IgD-negative memory B cell (primary cell): ENCODE measurements around the gene ZSWIM8. TPM values are rescaled to one million over a fixed set of nuclear protein-coding genes. Genes with fewer than 3 reads are reported as not detected.
A peak's percentile ranks its signal among the peaks of the same experiment; 100 is the strongest.
"Not testable (repeated sequence)": the region's sequence is repeated elsewhere in the genome, so short reads cannot be mapped to it uniquely, and the experiment has no call there.

Experiments used
- H3K27ac Mint-ChIP-seq, 3 donors: one replicate each; pipeline ENCODE4 v1.8.0; 2020 to 2022; ENCODE audit warnings: mild to moderate bottlenecking in 3 of 3, mixed read lengths in 3 of 3, moderate library complexity in 1 of 3
- H3K27me3 Mint-ChIP-seq: one replicate; pipeline ENCODE4 v1.8.0; 2021; ENCODE audit warnings: mixed read lengths
- H3K36me3 Mint-ChIP-seq: one replicate; pipeline ENCODE4 v1.8.0; 2020; ENCODE audit warnings: mild to moderate bottlenecking, mixed read lengths
- H3K4me1 Mint-ChIP-seq, 3 donors: one replicate each; pipeline ENCODE4 v1.8.0; 2020 to 2022; ENCODE audit warnings: mixed read lengths in 3 of 3, mild to moderate bottlenecking in 1 of 3
- H3K4me3 Mint-ChIP-seq, 4 donors: one replicate each; pipeline ENCODE4 v1.8.0; 2020 to 2022; ENCODE audit warnings: mild to moderate bottlenecking in 4 of 4, mixed read lengths in 4 of 4, moderate library complexity in 3 of 4
- H3K9me3 Mint-ChIP-seq, 3 donors: one replicate each; pipeline ENCODE4 v1.8.0; 2020 to 2021; ENCODE audit warnings: mixed read lengths in 3 of 3, mild to moderate bottlenecking in 1 of 3
- polyA plus RNA-seq: library from polyadenylated mRNA; unstranded; fragments of 300-500 nt; fragmentation: Illumina TruSeq; gene quantifications from one replicate; pipeline ENCODE4 v1.2.3, GENCODE V29; 2021

ZSWIM8 gene
- polyA plus RNA-seq, 1 donor from 2014 or later = 15.2 TPM

- H3K27ac Mint-ChIP-seq = no peak overlapping the region
- peaks cover 3% of the 10 kb centered on the region for H3K36me3 Mint-ChIP-seq
- H3K27me3 Mint-ChIP-seq = no peaks in the 10 kb centered on the region
- H3K9me3 Mint-ChIP-seq = no peaks in the 10 kb centered on the region
- no peak overlapping the region for H3K4me3 Mint-ChIP-seq
- H3K4me1 Mint-ChIP-seq = no peaks in the 10 kb centered on the region
Observed at GRCh38 chr10:73827346-73828089, 42.1 kb downstream of the ZSWIM8 start.

- Mint-ChIP-seq H3K4me3 (no peak overlapping the region), H3K9me3 (no peaks in the 10 kb centered on the region), H3K27me3 (no peaks in the 10 kb centered on the region), H3K27ac (no peak overlapping the region), H3K4me1 (no peaks in the 10 kb centered on the region), H3K36me3 (peaks cover 3% of the 10 kb centered on the region)
Observed at GRCh38 chr10:73828161-73828560, 42.8 kb downstream of the ZSWIM8 start.

- H3K36me3 Mint-ChIP-seq, H3K4me3 Mint-ChIP-seq, H3K4me1 Mint-ChIP-seq, H3K27ac Mint-ChIP-seq, H3K9me3 Mint-ChIP-seq, H3K27me3 Mint-ChIP-seq: not testable (repeated sequence)
Observed at GRCh38 chr10:73829090-73829489, 43.7 kb downstream of the ZSWIM8 start.

- H3K4me1 Mint-ChIP-seq = peaks cover 0 to 2% (median 0%) of the 10 kb centered on the region in 3 donors
- no peaks in the 10 kb centered on the region for H3K36me3 Mint-ChIP-seq
- H3K27ac Mint-ChIP-seq = no peak overlapping the region
- H3K9me3 Mint-ChIP-seq = no peaks in the 10 kb centered on the region
- peaks cover 1% of the 10 kb centered on the region for H3K27me3 Mint-ChIP-seq
- no peak overlapping the region for H3K4me3 Mint-ChIP-seq
Observed at GRCh38 chr10:73836427-73836980, 51.1 kb downstream of the ZSWIM8 start.

- Mint-ChIP-seq H3K36me3 (no peaks in the 10 kb centered on the region), H3K27ac (peak overlapping the region in 1 of 3 donors; percentile 75), H3K9me3 (no peaks in the 10 kb centered on the region), H3K27me3 (peaks cover 1% of the 10 kb centered on the region), H3K4me1 (peaks cover 0 to 2% (median 0%) of the 10 kb centered on the region in 3 donors), H3K4me3 (no peak overlapping the region)
Observed at GRCh38 chr10:73837072-73837471, 51.7 kb downstream of the ZSWIM8 start.

DNA sequence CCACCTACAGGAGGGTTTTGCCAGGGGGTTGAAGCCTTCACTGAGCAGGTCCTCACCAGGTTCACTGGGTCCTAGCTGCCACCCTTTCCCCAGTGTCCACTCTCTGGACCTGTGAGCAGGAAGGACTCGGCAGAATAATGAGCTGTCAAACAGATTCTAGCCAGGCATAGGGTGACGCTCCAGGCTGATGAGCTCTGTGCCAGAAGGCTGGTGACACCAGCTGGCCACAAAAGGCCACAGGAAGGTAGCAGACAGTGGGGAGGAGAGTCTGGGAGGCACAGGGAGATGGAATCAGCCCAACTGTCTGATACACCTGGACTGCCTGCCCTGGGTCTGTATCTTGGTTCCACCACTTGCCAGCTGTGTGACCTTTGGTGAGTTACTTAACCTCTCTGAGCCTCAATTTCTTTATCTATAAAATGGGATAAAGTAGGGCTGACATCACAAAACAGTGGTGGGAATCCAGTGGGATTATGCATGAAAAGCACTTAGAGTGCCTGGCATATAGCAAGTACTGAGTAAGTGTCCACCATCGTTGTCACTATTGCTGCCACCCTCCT is 52.7 kb downstream of the ZSWIM8 start:
- peaks cover 0 to 2% (median 0%) of the 10 kb centered on the region in 3 donors for H3K4me1 Mint-ChIP-seq
- no peak overlapping the region for H3K4me3 Mint-ChIP-seq
- H3K36me3 Mint-ChIP-seq = no peaks in the 10 kb centered on the region
- no peaks in the 10 kb centered on the region for H3K9me3 Mint-ChIP-seq
- H3K27me3 Mint-ChIP-seq = peaks cover 1% of the 10 kb centered on the region
- no peak overlapping the region for H3K27ac Mint-ChIP-seq

DNA sequence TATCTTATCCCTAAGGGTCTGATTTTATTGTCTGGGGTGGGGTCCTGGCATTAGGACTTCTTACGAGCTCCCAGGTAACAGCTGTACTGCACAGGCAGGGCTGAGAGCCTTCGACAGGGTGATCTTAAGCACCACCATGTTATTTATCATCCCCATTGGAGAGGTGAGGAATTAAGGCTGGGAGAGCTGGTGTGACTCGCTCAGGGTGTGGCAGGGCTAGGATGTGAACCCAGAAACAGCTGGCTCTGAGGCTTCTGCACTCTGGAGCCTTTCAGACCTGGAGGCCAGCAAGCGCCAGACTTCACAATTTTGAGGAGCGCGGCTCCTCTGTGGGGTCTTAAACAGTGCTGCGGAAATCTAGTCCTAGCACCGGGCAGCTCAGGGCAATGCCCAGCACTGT is 53.4 kb downstream of the ZSWIM8 start:
- Mint-ChIP-seq H3K4me1 (peaks cover 0 to 2% (median 0%) of the 10 kb centered on the region in 3 donors), H3K36me3 (no peaks in the 10 kb centered on the region), H3K4me3 (no peak overlapping the region), H3K9me3 (no peaks in the 10 kb centered on the region), H3K27ac (no peak overlapping the region), H3K27me3 (peaks cover 1% of the 10 kb centered on the region)

GRCh38 chr10:73839276-73839966 is 54.0 kb downstream of the ZSWIM8 start:
- Mint-ChIP-seq H3K36me3 (no peaks in the 10 kb centered on the region), H3K4me3 (no peak overlapping the region)

GRCh38 chr10:73840056-73840402 is 54.6 kb downstream of the ZSWIM8 start:
- no peaks in the 10 kb centered on the region for H3K4me1 Mint-ChIP-seq

More at GRCh38 chr10:73839276-73839966, 54.0 kb downstream of the ZSWIM8 start:
- H3K27ac Mint-ChIP-seq = no peak overlapping the region
- H3K27me3 Mint-ChIP-seq = peaks cover under 1% of the 10 kb centered on the region
- H3K4me1 Mint-ChIP-seq = peaks cover 0 to 2% (median 0%) of the 10 kb centered on the region in 3 donors
- H3K9me3 Mint-ChIP-seq = no peaks in the 10 kb centered on the region

GRCh38 chr10:73840403-73841060 is 55.1 kb downstream of the ZSWIM8 start:
- Mint-ChIP-seq H3K9me3 (no peaks in the 10 kb centered on the region), H3K4me1 (no peaks in the 10 kb centered on the region), H3K36me3 (no peaks in the 10 kb centered on the region), H3K4me3 (no peak overlapping the region), H3K27ac (no peak overlapping the region), H3K27me3 (no peaks in the 10 kb centered on the region)

More at GRCh38 chr10:73840056-73840402, 54.6 kb downstream of the ZSWIM8 start:
- H3K9me3 Mint-ChIP-seq = no peaks in the 10 kb centered on the region
- no peaks in the 10 kb centered on the region for H3K27me3 Mint-ChIP-seq
- H3K36me3 Mint-ChIP-seq = no peaks in the 10 kb centered on the region
- no peak overlapping the region for H3K4me3 Mint-ChIP-seq
- no peak overlapping the region for H3K27ac Mint-ChIP-seq

- Mint-ChIP-seq H3K27ac (no peak overlapping the region), H3K4me3 (no peak overlapping the region), H3K27me3 (no peaks in the 10 kb centered on the region), H3K9me3 (no peaks in the 10 kb centered on the region), H3K4me1 (no peaks in the 10 kb centered on the region), H3K36me3 (no peaks in the 10 kb centered on the region)
Observed at GRCh38 chr10:73841061-73841421, 55.6 kb downstream of the ZSWIM8 start.

GRCh38 chr10:73841526-73842285 is 56.3 kb downstream of the ZSWIM8 start:
- H3K9me3 Mint-ChIP-seq = no peaks in the 10 kb centered on the region
- H3K27ac Mint-ChIP-seq = peak overlapping the region in 2 of 3 donors; percentile 9 to 60
- H3K4me1 Mint-ChIP-seq = no peaks in the 10 kb centered on the region
- no peak overlapping the region for H3K4me3 Mint-ChIP-seq
- no peaks in the 10 kb centered on the region for H3K27me3 Mint-ChIP-seq
- H3K36me3 Mint-ChIP-seq = no peaks in the 10 kb centered on the region

GRCh38 chr10:73842349-73842748 is 56.9 kb downstream of the ZSWIM8 start:
- Mint-ChIP-seq H3K27ac (peak overlapping the region in 1 of 3 donors; percentile 60), H3K4me1 (no peaks in the 10 kb centered on the region), H3K4me3 (no peak overlapping the region), H3K9me3 (no peaks in the 10 kb centered on the region), H3K36me3 (peaks cover 2% of the 10 kb centered on the region), H3K27me3 (no peaks in the 10 kb centered on the region)

- no peaks in the 10 kb centered on the region for H3K27me3 Mint-ChIP-seq
- H3K9me3 Mint-ChIP-seq = no peaks in the 10 kb centered on the region
- peaks cover 2% of the 10 kb centered on the region for H3K36me3 Mint-ChIP-seq
- no peaks in the 10 kb centered on the region for H3K4me1 Mint-ChIP-seq
- no peak overlapping the region for H3K27ac Mint-ChIP-seq
- no peak overlapping the region for H3K4me3 Mint-ChIP-seq
Observed at GRCh38 chr10:73843261-73843660, 57.9 kb downstream of the ZSWIM8 start.
